Neutrophil (primary cell): ENCODE results near the gene NDUFV3.

Experiments
- H3K27ac ChIP-seq: fragments of 200-600 bp; sonication (generic); 2 replicates; pipeline ENCODE4 v1.5.1; 2016; ENCODE audit warnings: mild to moderate bottlenecking, moderate library complexity
- H3K27me3 ChIP-seq: fragments of 200-600 bp; sonication (generic); 2 replicates; pipeline ENCODE4 v1.6.0; 2016; ENCODE audit warnings: mild to moderate bottlenecking
- H3K36me3 ChIP-seq: fragments of 200-600 bp; sonication (generic); 2 replicates; pipeline ENCODE4 v1.5.1; 2017
- H3K4me1 ChIP-seq, 2 experiments: fragments of 200-600 bp in 1 of 2; sonication (generic) in 1 of 2; 1 replicate in 1 of 2; 2 replicates in 1 of 2; pipeline versions ENCODE4 v1.5.1 to v1.6.1; 2013 to 2016; ENCODE audit warnings: low read depth in 1 of 2, low read length in 1 of 2, mild to moderate bottlenecking in 1 of 2, moderate library complexity in 1 of 2; ENCODE audit not compliant: control insufficient read depth in 1 of 2, insufficient read depth in 1 of 2
- H3K4me3 ChIP-seq, 2 experiments: fragments of 200-600 bp in 1 of 2; sonication (generic) in 1 of 2; 1 replicate in 1 of 2; 2 replicates in 1 of 2; pipeline ENCODE4 v1.5.1; 2013 to 2016; ENCODE audit warnings: low read depth in 1 of 2, low read length in 1 of 2, mild to moderate bottlenecking in 1 of 2, moderate library complexity in 1 of 2
- H3K9me3 ChIP-seq: fragments of 200-600 bp; sonication (generic); 2 replicates; pipeline ENCODE4 v1.5.1; 2016
- CTCF ChIP-seq: fragments of 200-600 bp; sonication (generic); IDR thresholded peaks from 2 replicates; pipeline ENCODE4 v1.5.1; 2016; ENCODE audit warnings: antibody characterized with exemption

The NDUFV3 gene

GRCh38 chr21:42863504-42863870, 29.6 kb upstream of the NDUFV3 start:
- no peaks in the 10 kb centered on the region for H3K9me3 ChIP-seq
- no peaks in the 10 kb centered on the region for H3K4me1 ChIP-seq
- H3K27ac ChIP-seq: no peak overlapping the region
- H3K36me3 ChIP-seq: peaks cover 36% of the 10 kb centered on the region
- TF ChIP-seq CTCF: no peak
- H3K27me3 ChIP-seq: no peaks in the 10 kb centered on the region
- no peak overlapping the region for H3K4me3 ChIP-seq

GRCh38 chr21:42864286-42864685, 28.8 kb upstream of the NDUFV3 start:
- Histone ChIP-seq H3K9me3 (no peaks in the 10 kb centered on the region), H3K27me3 (no peaks in the 10 kb centered on the region), H3K4me1 (no peaks in the 10 kb centered on the region), H3K4me3 (no peak overlapping the region), H3K36me3 (peaks cover 39% of the 10 kb centered on the region), H3K27ac (no peak overlapping the region)
- no peak for TF ChIP-seq CTCF

- Histone ChIP-seq H3K27ac (no peak overlapping the region), H3K4me3 (no peak overlapping the region), H3K27me3 (no peaks in the 10 kb centered on the region), H3K9me3 (no peaks in the 10 kb centered on the region), H3K36me3 (peaks cover 39% of the 10 kb centered on the region), H3K4me1 (no peaks in the 10 kb centered on the region)
- TF ChIP-seq CTCF: no peak
Observed at GRCh38 chr21:42864815-42865775, 28.0 kb upstream of the NDUFV3 start.

- Histone ChIP-seq H3K4me3 (no peak overlapping the region), H3K4me1 (no peaks in the 10 kb centered on the region), H3K27me3 (no peaks in the 10 kb centered on the region), H3K36me3 (peaks cover 34% of the 10 kb centered on the region), H3K9me3 (no peaks in the 10 kb centered on the region), H3K27ac (no peak overlapping the region)
- no peak for TF ChIP-seq CTCF
Observed at GRCh38 chr21:42865776-42866160, 27.3 kb upstream of the NDUFV3 start.

- no peak overlapping the region for H3K27ac ChIP-seq
- no peaks in the 10 kb centered on the region for H3K27me3 ChIP-seq
- H3K4me3 ChIP-seq: no peak overlapping the region
- H3K4me1 ChIP-seq: no peaks in the 10 kb centered on the region
- H3K9me3 ChIP-seq: no peaks in the 10 kb centered on the region
- TF ChIP-seq CTCF: no peak
- peaks cover 37% of the 10 kb centered on the region for H3K36me3 ChIP-seq
Observed at GRCh38 chr21:42868196-42868595, 24.9 kb upstream of the NDUFV3 start.
